Kidney (tissue), 14 donors: ENCODE results near the gene ECHS1. TPM values are rescaled to one million over a fixed set of nuclear protein-coding genes. Genes with fewer than 3 reads are reported as not detected.

Source experiments
- DNase-seq, 5 donors: peaks; one replicate each; pipeline ENCODE4 v3.0.0-alpha.2; 2013 to 2020
- FAIRE-seq: peaks from 2 replicates; lab custom pipeline; 2012; peaks lifted over from hg19 to GRCh38; lab: Jason Lieb, UNC
- H3K27ac ChIP-seq, 2 donors: one replicate each; pipeline ENCODE4 v1.7.0; 2013; ENCODE audit warnings: low read depth in 2 of 2, low read length in 2 of 2, inconsistent platforms in 1 of 2
- H3K27me3 ChIP-seq: one replicate; pipeline ENCODE4 v1.7.1; 2013; ENCODE audit warnings: low read length, inconsistent platforms; ENCODE audit not compliant: control insufficient read depth, insufficient read depth
- H3K36me3 ChIP-seq, 3 donors: one replicate each; pipeline versions ENCODE4 v1.7.0 to v1.7.1; 2013; ENCODE audit warnings: low read length in 3 of 3, control low read depth in 1 of 3, inconsistent platforms in 1 of 3; ENCODE audit not compliant: insufficient read depth in 3 of 3, control insufficient read depth in 2 of 3
- H3K4me1 ChIP-seq, 3 donors: one replicate each; pipeline versions ENCODE4 v1.7.0 to v1.7.1; 2013; ENCODE audit warnings: low read length in 3 of 3, inconsistent platforms in 1 of 3, low read depth in 1 of 3; ENCODE audit not compliant: control insufficient read depth in 2 of 3, insufficient read depth in 2 of 3
- H3K4me3 ChIP-seq, 3 donors: one replicate each; pipeline versions ENCODE4 v1.7.0 to v1.8.1; 2013; ENCODE audit warnings: low read length in 3 of 3, control low read depth in 1 of 3, inconsistent platforms in 1 of 3
- H3K9ac ChIP-seq, 3 donors: one replicate each; pipeline versions ENCODE4 v1.7.0 to v1.7.1; 2013; ENCODE audit warnings: low read length in 3 of 3, control low read depth in 1 of 3, inconsistent platforms in 1 of 3
- H3K9me3 ChIP-seq, 3 donors: one replicate each; pipeline versions ENCODE4 v1.7.0 to v1.7.1; 2013; ENCODE audit warnings: low read length in 3 of 3, control low read depth in 1 of 3, inconsistent platforms in 1 of 3; ENCODE audit not compliant: control insufficient read depth in 2 of 3, insufficient read depth in 1 of 3
- CTCF ChIP-seq: IDR thresholded peaks from 3 replicates; pipeline ENCODE4 v1.5.1; 2012; ENCODE audit warnings: mild to moderate bottlenecking, moderate library complexity, borderline replicate concordance; ENCODE audit not compliant: insufficient read depth; ENCODE audit errors: extremely low read depth
- intact Hi-C: fragments of 100-400 bp; cut with DNase I; formaldehyde crosslinking; loops from one replicate; pipeline ENCODE4 v1.11.1; 2022
- microRNA-seq: library from miRNA; unstranded; fragments of <30 nt; microRNA quantifications from one replicate; pipeline ENCODE4 v1.2.0, GENCODE V29; 2020
- polyA plus RNA-seq: library from polyadenylated mRNA; stranded (reverse); fragments of 350-450 nt; fragmentation: Illumina TruSeq; extraction: RNeasy Lipid Tissue Mini Kit (QIAGEN cat#74804); gene quantifications from one replicate; pipeline ENCODE4 v1.2.3, GENCODE V29; 2014; ENCODE audit warnings: low read depth, low replicate concordance; ENCODE audit not compliant: insufficient read depth
- total RNA-seq: library from RNA; stranded (reverse); fragmentation: NEBNext Ultra II Directional; extraction: Animal tissue kit (Norgen Biotek cat#: 25700); gene quantifications from one replicate; pipeline ENCODE4 v1.2.1, GENCODE V29; 2021
- donor health status: control.
- donor health status: control.
- donor health status: control.
- donor health status: control.
- donor health status: control.
- donor health status: DM: yes; HTN: yes; CAD: no.
- donor health status: Normal renal cell carcinoma (clear cell type).

ECHS1 gene
- total and polyA plus RNA-seq, 2 donors from 2014 or later, result 85.6 to 599 TPM

GRCh38 chr10:133314911-133315310 lies 58.2 kb downstream of the ECHS1 start:
- intact Hi-C loops, result no loop called here

GRCh38 chr10:133313192-133313591 lies 60.0 kb downstream of the ECHS1 start:
- no peak overlapping the region for H3K27ac ChIP-seq
- peaks cover 0 to 16% (median 2%) of the 10 kb centered on the region in 3 donors for H3K36me3 ChIP-seq
- H3K4me1 ChIP-seq, result peaks cover 0 to 5% (median 0%) of the 10 kb centered on the region in 3 donors
- no peaks in the 10 kb centered on the region for H3K9me3 ChIP-seq
- no peak overlapping the region for H3K9ac ChIP-seq
- intact Hi-C loops, result no loop called here
- TF ChIP-seq CTCF, result no peak
- DNase-seq (peak in 1 of 5 donors; percentile 45), FAIRE-seq (no peak)
- H3K4me3 ChIP-seq, result no peak overlapping the region
- no peaks in the 10 kb centered on the region for H3K27me3 ChIP-seq

More at GRCh38 chr10:133314911-133315310, 58.2 kb downstream of the ECHS1 start:
- no peak overlapping the region for H3K4me3 ChIP-seq
- peaks cover 6% of the 10 kb centered on the region for H3K27me3 ChIP-seq
- H3K9me3 ChIP-seq, result no peaks in the 10 kb centered on the region
- H3K9ac ChIP-seq, result no peak overlapping the region
- H3K27ac ChIP-seq, result no peak overlapping the region
- peaks cover 0 to 2% (median 0%) of the 10 kb centered on the region in 3 donors for H3K4me1 ChIP-seq
- DNase-seq (peak in 1 of 5 donors; percentile 54), FAIRE-seq (no peak)
- peaks cover 0 to 16% (median 2%) of the 10 kb centered on the region in 3 donors for H3K36me3 ChIP-seq
- TF ChIP-seq CTCF, result no peak

- FAIRE-seq (no peak), DNase-seq (peak in 1 of 5 donors; percentile 59)
- no peak for TF ChIP-seq CTCF
- Histone ChIP-seq H3K27me3 (no peaks in the 10 kb centered on the region), H3K36me3 (peaks cover 0 to 16% (median 2%) of the 10 kb centered on the region in 3 donors), H3K9me3 (no peaks in the 10 kb centered on the region), H3K9ac (no peak overlapping the region), H3K4me1 (peaks cover 0 to 9% (median under 1%) of the 10 kb centered on the region in 3 donors), H3K4me3 (no peak overlapping the region), H3K27ac (no peak overlapping the region)
- intact Hi-C loops, result no loop called here
Measured at GRCh38 chr10:133312769-133313145, 60.4 kb downstream of the ECHS1 start.

Small RNA genes lying within 50 kb of the gene (microRNA-seq; reads per million reads assigned to microRNA genes)
- not detected for gene MIR3944

Other genes with a start within 250 kb of the ECHS1 start
- 8.7 TPM for gene KNDC1, start 213.1 kb downstream of the ECHS1 start, total RNA-seq
- 0.43 TPM for gene KNDC1, start 213.1 kb downstream of the ECHS1 start, polyA plus RNA-seq
- gene UTF1, start 143.1 kb downstream of the ECHS1 start, total RNA-seq, result not detected
- not detected for gene UTF1, start 143.1 kb downstream of the ECHS1 start, polyA plus RNA-seq
- 3.3 TPM for gene VENTX, start 135.5 kb downstream of the ECHS1 start, total RNA-seq
- gene VENTX, start 135.5 kb downstream of the ECHS1 start, polyA plus RNA-seq, result 0.39 TPM
- gene ADAM8, start 96.5 kb downstream of the ECHS1 start, total RNA-seq, result 16.6 TPM
- 3.4 TPM for gene ADAM8, start 96.5 kb downstream of the ECHS1 start, polyA plus RNA-seq
- 61.4 TPM for gene TUBGCP2, start 64.5 kb downstream of the ECHS1 start, total RNA-seq
- 93.3 TPM for gene TUBGCP2, start 64.5 kb downstream of the ECHS1 start, polyA plus RNA-seq
- gene ZNF511, start 64.4 kb downstream of the ECHS1 start, total RNA-seq, result 35.6 TPM
- gene ZNF511, start 64.4 kb downstream of the ECHS1 start, polyA plus RNA-seq, result 50.7 TPM
- 0.41 TPM for gene CALY, start 36.5 kb downstream of the ECHS1 start, total RNA-seq
- 0.54 TPM for gene CALY, start 36.5 kb downstream of the ECHS1 start, polyA plus RNA-seq
- 1.9 TPM for gene PRAP1, start 26.0 kb downstream of the ECHS1 start, total RNA-seq
- gene PRAP1, start 26.0 kb downstream of the ECHS1 start, polyA plus RNA-seq, result 557 TPM
- gene FUOM, start 15.3 kb downstream of the ECHS1 start, total RNA-seq, result 17.5 TPM
- gene FUOM, start 15.3 kb downstream of the ECHS1 start, polyA plus RNA-seq, result 118 TPM
- 7.0 TPM for gene PAOX, start 5.9 kb upstream of the ECHS1 start, total RNA-seq
- gene PAOX, start 5.9 kb upstream of the ECHS1 start, polyA plus RNA-seq, result 14.4 TPM
- gene MTG1, start 20.8 kb upstream of the ECHS1 start, total RNA-seq, result 51.1 TPM
- 68.5 TPM for gene MTG1, start 20.8 kb upstream of the ECHS1 start, polyA plus RNA-seq
- not detected for gene SPRN, start 51.3 kb upstream of the ECHS1 start, total RNA-seq
- not detected for gene SPRN, start 51.3 kb upstream of the ECHS1 start, polyA plus RNA-seq
- 3.9 TPM for gene SCART1, start 80.6 kb upstream of the ECHS1 start, total RNA-seq
- gene SCART1, start 80.6 kb upstream of the ECHS1 start, polyA plus RNA-seq, result 0.37 TPM
- gene CYP2E1, start 154.0 kb upstream of the ECHS1 start, total RNA-seq, result 2.9 TPM
- gene CYP2E1, start 154.0 kb upstream of the ECHS1 start, polyA plus RNA-seq, result 3.4 TPM
- gene SYCE1, start 192.2 kb upstream of the ECHS1 start, total RNA-seq, result 1.2 TPM
- 1.4 TPM for gene SYCE1, start 192.2 kb upstream of the ECHS1 start, polyA plus RNA-seq